Activated naive CD8-positive, alpha-beta T cell treated with anti-CD3 and anti-CD28 coated beads, Interleukin-2, amount 50 U/mL, for 16 hours (primary cell): ENCODE measurements around the gene PTPRQ.
"Not testable (repeated sequence)": the region's sequence is repeated elsewhere in the genome, so short reads cannot be mapped to it uniquely, and the experiment has no call there.

Experiments
- DNase-seq: peaks from one replicate; pipeline ENCODE4 v3.0.0-alpha.2; 2020; ENCODE audit warnings: low read depth, low spot score

Gene PTPRQ, protein sequence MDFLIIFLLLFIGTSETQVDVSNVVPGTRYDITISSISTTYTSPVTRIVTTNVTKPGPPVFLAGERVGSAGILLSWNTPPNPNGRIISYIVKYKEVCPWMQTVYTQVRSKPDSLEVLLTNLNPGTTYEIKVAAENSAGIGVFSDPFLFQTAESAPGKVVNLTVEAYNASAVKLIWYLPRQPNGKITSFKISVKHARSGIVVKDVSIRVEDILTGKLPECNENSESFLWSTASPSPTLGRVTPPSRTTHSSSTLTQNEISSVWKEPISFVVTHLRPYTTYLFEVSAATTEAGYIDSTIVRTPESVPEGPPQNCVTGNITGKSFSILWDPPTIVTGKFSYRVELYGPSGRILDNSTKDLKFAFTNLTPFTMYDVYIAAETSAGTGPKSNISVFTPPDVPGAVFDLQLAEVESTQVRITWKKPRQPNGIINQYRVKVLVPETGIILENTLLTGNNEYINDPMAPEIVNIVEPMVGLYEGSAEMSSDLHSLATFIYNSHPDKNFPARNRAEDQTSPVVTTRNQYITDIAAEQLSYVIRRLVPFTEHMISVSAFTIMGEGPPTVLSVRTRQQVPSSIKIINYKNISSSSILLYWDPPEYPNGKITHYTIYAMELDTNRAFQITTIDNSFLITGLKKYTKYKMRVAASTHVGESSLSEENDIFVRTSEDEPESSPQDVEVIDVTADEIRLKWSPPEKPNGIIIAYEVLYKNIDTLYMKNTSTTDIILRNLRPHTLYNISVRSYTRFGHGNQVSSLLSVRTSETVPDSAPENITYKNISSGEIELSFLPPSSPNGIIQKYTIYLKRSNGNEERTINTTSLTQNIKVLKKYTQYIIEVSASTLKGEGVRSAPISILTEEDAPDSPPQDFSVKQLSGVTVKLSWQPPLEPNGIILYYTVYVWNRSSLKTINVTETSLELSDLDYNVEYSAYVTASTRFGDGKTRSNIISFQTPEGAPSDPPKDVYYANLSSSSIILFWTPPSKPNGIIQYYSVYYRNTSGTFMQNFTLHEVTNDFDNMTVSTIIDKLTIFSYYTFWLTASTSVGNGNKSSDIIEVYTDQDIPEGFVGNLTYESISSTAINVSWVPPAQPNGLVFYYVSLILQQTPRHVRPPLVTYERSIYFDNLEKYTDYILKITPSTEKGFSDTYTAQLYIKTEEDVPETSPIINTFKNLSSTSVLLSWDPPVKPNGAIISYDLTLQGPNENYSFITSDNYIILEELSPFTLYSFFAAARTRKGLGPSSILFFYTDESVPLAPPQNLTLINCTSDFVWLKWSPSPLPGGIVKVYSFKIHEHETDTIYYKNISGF (N-terminal part only)

DNA sequence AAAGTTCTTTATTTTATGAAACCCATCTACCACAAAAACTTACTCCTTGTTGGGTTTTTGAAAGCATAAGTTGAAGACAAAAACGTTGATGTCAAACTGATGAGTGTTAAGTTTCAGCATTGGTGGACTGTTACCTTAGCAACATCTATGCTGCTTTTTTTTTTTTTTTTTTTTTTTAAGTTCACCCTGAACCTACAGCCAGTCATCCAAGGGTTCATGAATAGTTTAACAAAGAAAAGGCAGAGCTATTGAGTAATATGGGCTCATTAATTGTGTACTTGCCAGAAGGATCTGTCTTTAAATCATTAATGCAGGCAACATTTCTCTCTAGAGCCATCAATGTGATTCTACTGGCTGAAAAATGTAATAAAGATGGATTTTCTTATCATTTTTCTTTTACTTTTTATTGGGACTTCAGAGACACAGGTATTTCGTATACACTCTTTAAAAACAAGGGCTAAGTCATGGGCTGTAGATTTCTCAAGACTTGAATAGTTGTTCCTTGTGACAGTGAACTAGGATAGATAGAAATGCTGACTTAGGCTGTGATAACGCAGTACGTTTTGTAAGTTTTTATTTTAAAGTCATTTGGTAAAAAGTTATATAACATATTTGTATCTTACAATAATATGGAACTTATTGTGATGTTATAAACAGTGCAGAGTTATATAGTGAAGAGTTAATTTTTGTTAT is at the start of gene PTPRQ:
PTPRQ (plus strand) TSS at position 262 of the 693 bp plus-strand sequence; CDS start at position 373, 111 bp downstream.
- DNase-seq, result no peak

DNA sequence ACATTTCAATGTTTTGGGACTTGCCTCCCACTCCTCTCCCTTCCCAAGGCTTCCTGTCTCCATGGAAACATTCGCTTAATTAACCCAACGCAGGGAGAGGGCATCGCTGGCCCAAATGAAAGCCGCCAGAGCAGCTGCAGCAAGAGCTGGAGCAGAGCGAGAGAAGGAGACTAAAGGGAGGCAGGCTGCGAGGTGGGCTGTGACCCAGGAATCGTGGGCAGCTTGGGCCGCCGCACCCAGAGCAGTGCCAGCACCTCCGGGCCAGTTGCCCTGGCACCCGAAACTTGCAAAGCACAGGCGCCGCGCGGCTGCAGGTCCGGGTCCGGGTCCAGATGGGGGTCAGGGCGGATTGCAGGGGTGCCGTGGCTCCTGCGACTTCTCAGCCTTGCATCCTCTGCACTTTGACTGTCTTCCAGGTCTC is 43.5 kb upstream of the PTPRQ start:
- no peak for DNase-seq

DNA sequence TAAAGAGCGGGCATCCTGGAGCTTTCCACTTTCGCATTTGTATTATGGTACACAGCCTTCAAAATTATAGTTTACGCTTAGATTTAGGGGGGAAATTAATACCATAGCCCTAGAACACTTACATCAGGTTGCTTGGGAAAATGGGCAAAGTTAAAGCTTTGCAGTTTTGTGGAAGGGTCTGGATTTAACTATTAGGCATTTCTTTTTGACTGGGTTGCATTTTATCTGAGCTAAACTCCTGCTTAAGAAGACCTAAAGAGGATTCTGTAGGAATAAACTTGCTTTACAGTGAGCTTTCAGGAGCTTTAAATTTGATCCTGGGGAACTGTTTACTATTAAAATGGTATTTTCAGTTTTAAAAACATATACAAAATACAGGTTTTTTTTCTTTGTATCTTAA is 42.8 kb upstream of the PTPRQ start:
- no peak for DNase-seq

DNA sequence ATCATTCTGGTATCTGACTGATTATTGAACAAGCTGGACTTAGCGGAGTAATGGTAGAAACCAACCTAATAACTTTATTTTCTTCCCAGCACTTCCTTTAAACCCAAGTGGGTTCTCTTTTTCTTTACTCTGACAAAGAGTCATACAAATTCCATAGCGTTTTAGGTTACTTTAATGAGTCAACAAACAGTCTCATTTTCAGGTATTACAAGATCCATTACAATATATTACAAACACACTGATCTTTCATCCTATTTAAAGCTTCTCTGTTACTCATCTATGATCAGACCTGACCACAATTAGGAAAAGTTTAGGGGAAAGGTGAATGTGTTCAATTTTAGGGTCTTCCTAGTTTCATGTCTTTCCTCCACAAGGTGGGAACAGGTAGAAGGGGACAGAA is 39.4 kb upstream of the PTPRQ start:
- DNase-seq, result no peak

DNA sequence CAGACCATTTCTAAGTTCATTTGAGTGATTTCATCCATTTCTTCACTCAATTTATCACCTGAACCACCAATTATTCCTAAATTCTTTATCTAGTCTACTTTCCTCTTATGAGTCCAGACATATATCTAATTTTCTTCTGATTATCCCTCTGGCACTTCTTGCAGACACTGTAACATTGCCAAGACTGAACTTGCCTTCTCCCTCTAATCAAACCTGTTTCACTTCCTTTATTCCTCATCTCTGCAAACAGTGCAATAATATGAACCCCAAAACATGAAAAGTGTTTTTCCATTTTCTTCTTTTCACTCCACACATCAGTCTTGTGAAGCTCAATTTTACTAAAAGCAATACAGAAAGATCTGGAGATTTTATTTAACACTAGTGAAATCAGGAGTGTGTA is 37.8 kb upstream of the PTPRQ start:
- DNase-seq, result no peak

DNA sequence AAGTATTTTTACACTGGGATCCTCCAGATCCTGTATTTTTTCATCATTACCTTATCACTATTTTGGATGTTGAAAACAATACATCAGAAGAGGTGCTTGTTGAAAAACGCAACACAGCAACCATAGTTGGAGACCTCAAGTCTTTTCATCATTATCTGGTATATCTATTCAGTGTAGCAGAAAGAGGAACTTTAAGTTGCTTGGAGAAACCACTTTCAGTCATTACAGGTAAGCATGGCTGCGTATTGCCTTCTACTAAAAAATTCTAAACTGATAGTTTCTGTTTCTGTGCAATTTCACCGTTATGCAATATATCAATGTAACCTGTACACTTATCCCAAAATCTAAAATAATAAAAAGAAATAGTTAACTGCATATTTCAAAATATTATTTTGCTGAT is 32.2 kb upstream of the PTPRQ start:
- no peak for DNase-seq

DNA sequence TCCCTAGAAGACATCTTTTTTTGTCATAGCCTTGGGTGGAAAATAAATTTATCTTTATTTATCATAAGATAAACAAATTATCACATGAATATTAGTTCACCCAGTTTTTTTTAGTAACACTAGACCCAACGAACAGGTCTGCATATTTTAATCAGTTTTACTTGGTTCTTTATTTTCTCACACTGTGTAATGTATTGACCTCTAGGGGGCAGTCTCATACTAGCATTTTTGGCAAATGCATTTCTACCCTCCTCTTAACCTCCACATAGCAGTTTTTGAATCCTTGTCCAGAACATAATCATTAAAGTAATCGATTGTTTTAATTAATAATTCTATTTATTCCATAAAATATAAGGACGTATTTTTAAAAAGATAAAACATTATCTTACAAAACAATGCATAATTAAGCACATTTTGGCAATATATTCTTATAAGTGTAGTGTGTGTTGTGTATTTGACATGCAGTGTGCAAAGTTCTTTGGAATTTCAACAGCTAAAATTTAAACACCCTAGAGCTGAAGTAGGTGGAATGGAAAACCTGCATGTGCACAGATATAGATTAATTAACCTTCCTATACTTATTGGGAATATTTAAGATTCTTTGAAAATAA is 31.6 kb upstream of the PTPRQ start:
- no peak for DNase-seq

DNA sequence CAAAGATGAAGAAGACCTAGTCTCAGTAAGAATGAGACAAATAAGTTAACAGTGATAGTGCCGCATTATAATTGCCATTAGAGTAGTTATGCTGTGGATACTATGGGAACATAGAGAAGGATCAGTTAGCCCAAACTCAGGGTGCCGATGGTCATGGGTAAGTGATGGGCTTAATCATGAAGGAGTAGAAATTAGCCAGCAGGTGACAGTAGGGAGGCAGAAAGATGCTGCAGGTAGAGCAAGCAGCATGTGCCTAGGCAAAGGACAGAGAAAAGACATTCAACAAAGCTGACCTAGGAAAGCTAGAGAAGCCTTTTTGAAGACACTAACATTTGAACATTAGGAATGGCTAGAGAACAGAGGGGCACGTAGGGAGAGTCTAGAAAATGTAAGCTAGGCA is 30.6 kb upstream of the PTPRQ start:
- no peak for DNase-seq

DNA sequence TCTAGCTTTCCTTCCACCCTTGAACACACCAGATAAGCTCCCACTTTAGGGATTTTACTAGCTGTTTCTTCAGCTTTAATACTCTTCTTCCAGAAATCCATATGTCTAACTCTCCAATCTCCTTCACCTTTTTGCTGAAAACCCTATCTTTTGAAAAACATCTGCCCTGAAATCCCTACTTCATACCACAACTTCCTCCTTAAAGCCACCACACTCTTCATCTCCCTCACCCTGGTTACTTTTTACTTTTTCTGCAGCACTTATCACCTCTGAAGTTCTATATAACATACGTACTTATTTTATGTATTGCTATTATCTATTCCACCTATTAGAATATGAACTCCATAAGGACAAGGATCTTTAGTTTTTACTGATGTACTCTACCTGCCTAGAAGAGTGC is 28.6 kb upstream of the PTPRQ start:
- no peak for DNase-seq

DNA sequence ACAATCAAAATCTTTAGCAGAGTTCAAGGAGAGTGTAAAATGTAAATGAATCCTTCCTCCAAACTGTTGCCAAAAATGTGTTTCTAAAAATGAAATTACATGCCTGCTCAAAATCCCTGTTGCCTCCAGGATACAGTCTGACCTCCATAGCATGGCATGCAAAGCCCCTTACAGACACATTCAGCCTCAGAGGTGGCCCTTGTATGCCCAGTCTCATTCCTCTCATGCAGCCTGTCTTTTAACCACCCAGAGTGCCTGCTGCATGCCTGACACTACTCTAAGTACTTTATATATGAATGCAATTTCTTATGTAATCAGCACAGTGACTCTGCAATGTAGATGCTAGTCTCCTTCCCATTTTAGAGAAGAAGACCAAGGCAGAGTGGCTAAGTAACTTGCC is 24.4 kb upstream of the PTPRQ start:
- DNase-seq, result no peak

DNA sequence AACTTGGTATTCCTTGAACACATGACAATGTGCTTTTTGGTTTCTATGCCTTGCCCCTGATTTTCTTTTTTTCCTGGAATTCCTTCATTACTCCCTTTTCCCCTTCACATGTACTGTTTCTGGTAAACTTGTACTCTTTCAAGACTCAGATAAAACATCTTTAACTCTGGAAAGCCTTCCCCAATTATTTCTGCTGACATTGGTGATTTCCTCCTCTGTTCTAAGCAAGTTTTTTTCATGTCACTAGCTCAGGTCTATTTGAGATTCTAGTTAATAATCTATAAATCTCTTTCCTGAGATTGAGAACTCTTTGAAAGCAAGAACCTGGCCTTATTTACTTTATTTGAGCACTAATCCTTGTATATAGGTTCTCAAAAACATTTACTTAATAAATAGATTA is 24.0 kb upstream of the PTPRQ start:
- DNase-seq, result no peak

DNA sequence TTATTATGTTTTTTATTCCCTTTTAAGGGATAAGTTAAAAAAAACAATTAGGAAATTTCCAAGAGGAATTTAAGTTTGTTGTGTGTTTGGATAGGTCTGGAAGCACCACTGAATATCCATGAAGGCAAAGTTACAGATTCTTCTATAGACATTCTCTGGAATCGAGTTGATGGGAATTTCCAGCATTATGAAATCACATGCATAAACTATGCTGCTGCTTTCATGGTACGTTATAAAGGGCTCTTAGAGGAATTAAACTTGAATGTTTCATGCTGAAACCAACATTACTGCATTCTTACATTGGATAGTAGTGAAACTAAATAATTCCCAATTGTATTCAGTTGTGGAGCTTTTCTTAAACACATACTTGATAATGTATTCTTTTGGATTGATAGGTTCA is 21.5 kb upstream of the PTPRQ start:
- no peak for DNase-seq

DNA sequence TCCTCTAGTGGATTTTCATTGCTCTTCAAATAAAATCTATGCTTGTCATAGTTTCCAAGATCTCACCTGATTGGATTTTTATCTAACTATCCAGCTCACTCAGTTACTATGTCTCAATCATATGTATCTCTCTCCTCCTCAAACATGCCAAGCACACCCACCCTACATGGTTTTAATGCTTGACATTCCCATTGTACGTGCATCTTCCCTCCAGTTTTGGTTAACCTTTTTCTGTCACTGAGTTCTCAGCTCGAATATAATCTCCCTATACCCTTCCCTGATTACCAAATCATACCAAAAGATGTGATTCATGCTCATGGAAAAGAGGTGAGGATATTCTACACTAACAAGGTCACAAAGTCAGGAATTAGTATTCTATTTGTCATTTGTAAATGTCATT is 12.0 kb upstream of the PTPRQ start:
- no peak for DNase-seq

DNA sequence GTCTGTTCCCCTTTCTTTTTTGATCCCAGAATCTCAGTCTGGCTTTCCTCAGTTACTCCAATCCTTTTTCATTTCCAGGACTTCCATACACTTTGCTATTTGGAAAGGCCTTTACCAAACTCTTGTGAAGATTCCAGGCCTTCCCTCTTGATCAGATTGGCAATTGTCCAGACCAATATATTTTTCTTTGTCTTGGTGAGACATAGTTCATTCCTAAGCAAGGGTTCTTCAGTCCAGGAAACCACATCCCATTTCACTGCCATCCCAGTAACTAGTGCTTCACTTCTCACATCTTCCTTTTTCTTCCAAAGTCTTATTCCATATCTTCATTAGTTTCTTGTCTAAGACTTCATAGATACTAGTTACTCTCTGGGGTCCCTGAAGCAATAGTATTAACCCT is 2.1 kb upstream of the PTPRQ start:
- DNase-seq, result no peak

DNA sequence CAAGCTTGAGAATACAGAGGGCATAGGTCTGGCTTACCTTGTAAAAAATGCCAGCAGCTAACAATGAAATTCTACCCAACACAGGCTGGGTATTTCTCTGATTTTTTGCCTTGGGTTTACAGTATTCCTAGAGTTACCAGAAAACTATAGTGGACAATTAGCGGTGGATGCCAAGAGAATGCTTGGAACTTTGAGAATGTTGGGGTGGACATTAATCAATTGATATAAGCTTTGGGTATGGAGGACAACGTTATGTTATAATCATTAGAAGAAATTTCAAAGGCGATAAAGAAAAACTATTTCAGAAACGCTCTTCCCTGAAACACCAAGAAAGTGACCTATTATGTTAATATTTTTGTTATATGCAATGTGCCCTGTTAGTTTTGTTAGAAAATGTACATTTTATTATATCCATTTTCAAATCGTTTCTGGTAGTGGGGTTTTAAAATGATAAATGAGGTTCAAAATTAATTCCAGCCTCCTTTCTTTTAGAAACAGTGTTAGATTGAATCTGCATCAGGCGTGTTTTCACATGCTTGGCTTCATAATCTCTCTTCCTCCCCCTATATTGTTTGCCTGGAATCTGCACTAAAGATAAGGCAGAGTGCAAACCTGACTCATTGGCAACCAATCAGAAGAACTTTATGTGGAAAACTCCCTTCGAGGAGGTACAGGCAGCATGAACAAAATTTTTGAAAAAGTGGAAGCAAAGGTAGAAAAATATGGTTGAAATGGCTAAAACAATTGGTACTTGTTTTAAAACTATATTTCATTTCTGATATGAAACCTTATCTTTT is 1.4 kb upstream of the PTPRQ start:
- no peak for DNase-seq

DNA sequence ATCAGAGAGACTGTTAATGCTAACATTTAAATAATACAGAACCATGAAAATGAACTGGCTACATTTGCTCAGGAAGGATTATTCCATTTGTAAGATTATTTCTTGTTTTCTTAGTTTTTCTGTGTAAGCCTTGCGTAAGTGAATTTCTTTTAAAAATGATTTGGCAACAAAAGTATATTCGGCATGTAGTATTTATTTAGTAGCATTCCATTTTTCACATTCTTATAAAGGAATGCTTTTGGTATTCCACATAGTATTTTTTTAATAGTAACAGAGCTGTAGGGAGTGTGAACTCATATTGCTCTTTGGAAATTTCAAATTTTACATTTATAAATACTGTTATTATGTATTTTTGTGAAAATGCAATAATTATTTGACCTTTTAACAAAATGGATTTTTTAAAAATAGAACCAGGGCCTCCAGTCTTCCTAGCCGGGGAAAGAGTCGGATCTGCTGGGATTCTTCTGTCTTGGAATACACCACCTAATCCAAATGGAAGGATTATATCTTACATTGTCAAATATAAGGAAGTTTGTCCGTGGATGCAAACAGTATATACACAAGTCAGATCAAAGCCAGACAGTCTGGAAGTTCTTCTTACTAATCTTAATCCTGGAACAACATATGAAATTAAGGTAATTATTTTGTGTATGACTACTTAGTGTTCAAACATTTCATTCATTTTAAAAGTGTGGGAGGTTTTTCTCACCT is 1.2 kb downstream of the PTPRQ start:
- no peak for DNase-seq

DNA sequence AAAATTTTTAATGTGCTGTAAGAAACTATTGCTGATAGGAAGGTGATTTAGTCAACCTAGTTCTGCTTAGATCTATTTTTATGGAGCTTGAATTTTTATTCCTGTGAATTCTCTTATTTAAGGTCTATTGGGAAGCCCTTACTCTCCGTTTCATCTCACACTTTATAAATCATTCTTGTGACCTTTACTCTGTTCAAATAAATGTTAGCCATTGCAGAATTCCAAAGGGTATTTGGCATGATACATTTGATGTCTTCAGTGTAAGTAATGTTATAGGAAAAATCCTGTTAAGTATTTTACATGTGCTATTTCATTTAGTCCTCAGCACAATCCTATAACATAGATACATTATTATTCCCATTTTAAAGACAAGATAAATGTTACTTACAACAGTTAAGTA is 12.5 kb downstream of the PTPRQ start:
- DNase-seq, result no peak

DNA sequence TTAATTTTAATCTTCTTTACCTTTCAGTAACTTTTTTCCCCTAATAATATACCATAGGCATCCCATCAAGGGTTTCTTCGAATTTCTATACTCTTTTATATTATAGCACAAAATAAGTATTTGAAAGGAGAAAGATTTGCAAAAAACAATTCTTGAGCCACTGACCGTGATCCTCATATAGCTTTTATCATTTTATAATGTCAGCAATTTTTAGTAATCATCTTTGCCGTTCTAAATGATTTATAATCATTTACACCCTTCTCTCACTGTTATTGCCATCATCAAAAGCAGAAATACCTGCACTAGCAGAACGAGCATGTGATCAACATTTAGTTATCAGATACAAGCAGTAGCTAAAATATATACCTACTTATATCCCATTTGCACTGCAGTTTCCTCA is 16.9 kb downstream of the PTPRQ start:
- DNase-seq, result no peak

DNA sequence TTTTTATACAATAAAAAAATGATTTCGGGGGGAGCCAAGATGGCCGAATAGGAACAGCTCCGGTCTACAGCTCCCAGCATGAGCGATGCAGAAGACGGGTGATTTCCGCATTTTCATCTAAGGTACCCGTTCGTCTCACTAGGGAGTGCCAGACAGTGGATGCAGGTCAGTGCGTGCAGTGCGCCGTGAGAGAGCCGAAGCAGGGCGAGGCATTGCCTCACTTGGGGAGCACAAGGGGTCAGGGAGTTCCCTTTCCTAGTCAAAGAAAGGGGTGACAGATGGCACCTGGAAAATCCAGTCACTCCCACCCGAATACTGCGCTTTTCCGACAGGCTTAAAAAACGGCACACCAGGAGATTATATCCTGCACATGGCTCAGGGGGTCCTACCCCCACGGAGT is 17.8 kb downstream of the PTPRQ start:
- DNase-seq, result not testable (repeated sequence)

DNA sequence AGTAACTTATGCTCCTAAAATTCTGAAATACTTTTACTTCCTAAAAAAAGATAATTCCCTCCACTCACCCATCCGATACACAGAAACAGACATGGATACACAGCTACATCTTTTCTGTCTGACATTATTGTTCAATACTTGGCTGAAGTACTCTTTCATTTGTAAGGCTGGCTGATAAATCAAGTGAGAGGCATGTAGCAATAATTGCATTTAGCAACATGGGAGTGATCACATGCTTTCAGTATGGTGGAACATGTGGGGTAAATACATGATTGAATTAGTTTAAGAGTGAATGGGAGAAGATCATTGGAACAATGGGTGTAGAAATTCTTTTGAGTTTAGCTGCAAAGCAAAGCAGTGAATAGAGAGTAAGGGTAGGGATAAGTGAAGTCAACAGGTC is 25.6 kb downstream of the PTPRQ start:
- DNase-seq, result no peak
